HEK293T (cell line): ENCODE data around the gene C9orf85.

ENCODE experiments used
- CTCF ChIA-PET: fragments of 350-600 bp; formaldehyde crosslinking; extraction: SDS; loops from one replicate; lab custom pipeline; 2021; ENCODE audit warnings: antibody characterized with exemption, inconsistent platforms; lab: Yijun Ruan, JAX
- POLR2A ChIA-PET: fragments of 350-600 bp; formaldehyde crosslinking; extraction: SDS; loops from one replicate; lab custom pipeline; 2020; ENCODE audit warnings: antibody characterized with exemption, inconsistent platforms; lab: Yijun Ruan, JAX
- DNase-seq: peaks from one replicate; pipeline ENCODE4 v3.0.0; 2012; ENCODE audit warnings: mixed read lengths; ENCODE audit errors: extremely low spot score
- ARNT ChIP-seq: fragments of 450-650 bp; IDR thresholded peaks from 2 replicates; pipeline ENCODE4 v1.6.1; 2017; ENCODE audit warnings: mild to moderate bottlenecking
- BHLHE40 ChIP-seq: fragments of 450-650 bp; IDR thresholded peaks from 2 replicates; pipeline ENCODE4 v1.6.1; 2016; ENCODE audit warnings: mild to moderate bottlenecking, moderate library complexity, borderline replicate concordance
- CTBP1 ChIP-seq: fragments of 450-650 bp; IDR thresholded peaks from 2 replicates; pipeline ENCODE4 v1.6.1; 2016; ENCODE audit warnings: borderline replicate concordance
- ELF4 ChIP-seq: fragments of 450-650 bp; IDR thresholded peaks from 2 replicates; pipeline ENCODE4 v1.6.1; 2017; ENCODE audit warnings: antibody characterized with exemption
- FOXA1 ChIP-seq: fragments of 450-650 bp; IDR thresholded peaks from 2 replicates; pipeline ENCODE4 v1.6.1; 2016; ENCODE audit warnings: mild to moderate bottlenecking
- FOXK2 ChIP-seq: fragments of 450-650 bp; IDR thresholded peaks from 2 replicates; pipeline ENCODE4 v1.6.1; 2016; ENCODE audit warnings: mild to moderate bottlenecking
- FOXM1 ChIP-seq: fragments of 450-650 bp; IDR thresholded peaks from 2 replicates; pipeline ENCODE4 v1.6.1; 2017; ENCODE audit warnings: mild to moderate bottlenecking, borderline replicate concordance
- HDGF ChIP-seq: fragments of 450-650 bp; IDR thresholded peaks from 2 replicates; pipeline ENCODE4 v1.6.1; 2017; ENCODE audit warnings: antibody characterized with exemption, borderline replicate concordance
- L3MBTL2 ChIP-seq: fragments of 450-650 bp; conservative IDR thresholded peaks from 2 replicates; pipeline ENCODE4 v1.6.1; 2016; ENCODE audit warnings: mild to moderate bottlenecking
- LEF1 ChIP-seq: fragments of 450-650 bp; IDR thresholded peaks from 2 replicates; pipeline ENCODE4 v1.6.1; 2017; ENCODE audit warnings: mild to moderate bottlenecking, borderline replicate concordance
- NFRKB ChIP-seq: fragments of 450-650 bp; IDR thresholded peaks from 2 replicates; pipeline ENCODE4 v1.6.1; 2016; ENCODE audit warnings: mild to moderate bottlenecking, moderate library complexity
- PKNOX1 ChIP-seq: fragments of 450-650 bp; IDR thresholded peaks from 2 replicates; pipeline ENCODE4 v1.6.1; 2016
- SP1 ChIP-seq: fragments of 450-650 bp; IDR thresholded peaks from 2 replicates; pipeline ENCODE4 v1.6.1; 2017
- SUZ12 ChIP-seq: fragments of 450-650 bp; IDR thresholded peaks from 2 replicates; pipeline ENCODE4 v1.6.1; 2016; ENCODE audit warnings: mild to moderate bottlenecking
- TARDBP ChIP-seq: fragments of 450-650 bp; IDR thresholded peaks from 2 replicates; pipeline ENCODE4 v1.6.1; 2016
- ZNF384 ChIP-seq: fragments of 450-650 bp; IDR thresholded peaks from 2 replicates; pipeline ENCODE4 v1.6.1; 2016

C9orf85 gene

GRCh38 chr9:71920456-71921189, 9.2 kb downstream of the C9orf85 start:
- CTCF ChIA-PET = no interaction called here
- POLR2A ChIA-PET = no interaction called here
- no peak for DNase-seq
- TF ChIP-seq SP1 (no peak), FOXM1 (no peak), ARNT (no peak), ELF4 (no peak)

DNA sequence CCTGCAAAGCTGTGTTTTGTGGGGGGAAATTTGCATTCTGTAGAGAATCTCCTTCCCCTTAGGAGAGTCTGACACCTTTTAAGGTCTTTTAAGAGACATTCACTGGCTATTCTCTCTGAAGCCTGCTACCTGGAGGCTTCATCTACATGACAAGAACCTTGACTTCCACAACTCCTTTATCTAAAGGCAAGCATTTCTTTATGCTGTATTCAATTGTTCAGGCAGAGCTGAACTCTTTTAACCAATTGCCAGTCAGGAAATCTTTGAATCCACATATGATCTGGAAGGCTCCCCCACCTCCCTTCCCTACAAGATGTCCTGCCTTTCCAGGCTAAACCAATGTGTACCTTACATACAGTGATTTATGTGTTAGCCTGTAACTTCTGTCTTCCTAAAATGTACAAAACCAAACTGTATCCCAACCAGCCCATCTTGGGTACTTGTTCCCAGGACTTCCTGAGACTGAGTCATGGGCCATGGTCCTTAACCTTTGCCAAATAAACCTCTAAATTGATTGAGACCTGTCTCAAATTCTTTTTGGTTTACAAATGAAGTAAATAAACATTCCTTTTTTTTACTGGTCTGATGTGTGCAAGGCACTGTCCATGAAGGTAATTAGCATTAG, 9.9 kb downstream of the C9orf85 start:
- CTCF ChIA-PET = no interaction called here
- POLR2A ChIA-PET = no interaction called here
- TF ChIP-seq SUZ12 (no peak), ELF4 (no peak), L3MBTL2 (no peak), NFRKB (no peak), TARDBP (no peak), SP1 (no peak), HDGF (no peak), LEF1 (no peak)
- DNase-seq = no peak

DNA sequence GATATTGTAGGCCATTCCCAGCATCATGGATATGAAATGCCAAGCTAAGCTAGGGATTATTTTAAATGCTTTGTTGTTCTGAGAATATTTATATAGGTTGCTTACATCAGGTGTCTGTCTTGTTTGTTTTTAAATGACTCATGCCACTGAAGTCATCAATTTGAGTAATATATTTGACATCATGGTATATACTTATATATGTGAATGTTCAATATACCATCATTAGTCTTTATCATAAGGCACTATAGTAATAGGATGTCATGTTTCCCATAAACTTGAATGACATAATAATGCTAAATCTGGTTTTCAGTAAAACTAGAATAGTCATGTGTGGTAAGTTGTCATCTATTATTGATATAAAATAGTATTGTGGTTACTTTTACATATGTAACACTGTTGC, 13.1 kb downstream of the C9orf85 start:
- TF ChIP-seq CTBP1 = no peak
- TF ChIP-seq ZNF384 = no peak
- no peak for TF ChIP-seq FOXK2
- TF ChIP-seq L3MBTL2 = no peak
- no peak for DNase-seq
- POLR2A ChIA-PET = no interaction called here
- CTCF ChIA-PET = no interaction called here

- ChIA-PET POLR2A (no interaction called here), CTCF (no interaction called here)
- no peak for TF ChIP-seq BHLHE40
- no peak for TF ChIP-seq SUZ12
- TF ChIP-seq PKNOX1 = no peak
- TF ChIP-seq SP1 = no peak
- no peak for TF ChIP-seq FOXA1
- no peak for TF ChIP-seq TARDBP
- no peak for DNase-seq
Measured at GRCh38 chr9:71925834-71926233, 14.4 kb downstream of the C9orf85 start.

- POLR2A ChIA-PET = no interaction called here
- no peak for DNase-seq
- no peak for TF ChIP-seq NFRKB
- no peak for TF ChIP-seq SP1
- no peak for TF ChIP-seq BHLHE40
- no peak for TF ChIP-seq TARDBP
- no peak for TF ChIP-seq ZNF384
- TF ChIP-seq FOXK2 = no peak
- TF ChIP-seq SUZ12 = no peak
- TF ChIP-seq ELF4 = no peak
- CTCF ChIA-PET = no interaction called here
Measured at GRCh38 chr9:71928376-71928775, 16.9 kb downstream of the C9orf85 start.

- TF ChIP-seq L3MBTL2 = no peak
- TF ChIP-seq BHLHE40 = no peak
- TF ChIP-seq ARNT = no peak
- TF ChIP-seq SUZ12 = no peak
- no peak for TF ChIP-seq FOXM1
- TF ChIP-seq LEF1 = no peak
- no peak for TF ChIP-seq HDGF
- no peak for TF ChIP-seq NFRKB
- TF ChIP-seq SP1 = no peak
- no peak for TF ChIP-seq CTBP1
- TF ChIP-seq FOXK2 = no peak
- no peak for TF ChIP-seq ZNF384
- no peak for TF ChIP-seq FOXA1
- no peak for TF ChIP-seq TARDBP
- no peak for TF ChIP-seq PKNOX1
- TF ChIP-seq ELF4 = no peak
- ChIA-PET CTCF (no interaction called here), POLR2A (no interaction called here)
- DNase-seq = no peak
Measured at GRCh38 chr9:71928806-71929205, 17.4 kb downstream of the C9orf85 start.

- POLR2A ChIA-PET = no interaction called here
Measured at GRCh38 chr9:71929223-71929622, 17.8 kb downstream of the C9orf85 start.

More at GRCh38 chr9:71929223-71929622, 17.8 kb downstream of the C9orf85 start:
- no peak for DNase-seq
- TF ChIP-seq CTBP1 (no peak), FOXA1 (no peak), ELF4 (no peak), BHLHE40 (no peak), SP1 (no peak), ZNF384 (no peak), FOXM1 (no peak), LEF1 (no peak)
- CTCF ChIA-PET = no interaction called here
